A549 (cell line): ENCODE results near the gene GABARAP.

ENCODE experiments used
- CEBPB ChIP-seq, 2 experiments: fragments of >200 bp in 1 of 2; sonication (Bioruptor Twin) in 1 of 2; formaldehyde crosslinking in 1 of 2; IDR thresholded peaks; 2 replicates each; pipeline ENCODE4 v1.6.1; 2012 to 2016
- EP300 ChIP-seq, 2 experiments: fragments of >200 bp; sonication (Bioruptor Twin); formaldehyde crosslinking; IDR thresholded peaks; 2 replicates in 1 of 2; 3 replicates in 1 of 2; pipeline ENCODE4 v1.6.1; 2016 to 2017
- KDM1A ChIP-seq: fragments of 200-600 bp; sonication (generic); IDR thresholded peaks from 2 replicates; pipeline ENCODE4 v1.6.1; 2016; ENCODE audit warnings: low read depth, mild to moderate bottlenecking
- POLR2A ChIP-seq: IDR thresholded peaks from 2 replicates; pipeline ENCODE4 v1.6.1; 2012; ENCODE audit warnings: mild to moderate bottlenecking, low read length
- RAD21 ChIP-seq, 2 experiments: fragments of >200 bp in 1 of 2; sonication (Bioruptor Twin) in 1 of 2; formaldehyde crosslinking in 1 of 2; IDR thresholded peaks in 1 of 2; conservative IDR thresholded peaks in 1 of 2; 2 replicates in 1 of 2; 3 replicates in 1 of 2; pipeline ENCODE4 v1.6.1; 2012 to 2018; ENCODE audit warnings: inconsistent platforms in 1 of 2
- SREBF2 ChIP-seq: fragments of 450-650 bp; IDR thresholded peaks from 2 replicates; pipeline ENCODE4 v1.6.1; 2014; ENCODE audit warnings: mild to moderate bottlenecking, moderate library complexity
- TFCP2L1 ChIP-seq: fragments of 250-450 bp; sonication (Bioruptor Pico); IDR thresholded peaks from 2 replicates; pipeline ENCODE4 v1.5.0; 2021; ENCODE audit warnings: mild to moderate bottlenecking
- ZNF302 ChIP-seq: fragments of 250-450 bp; sonication (Bioruptor Pico); IDR thresholded peaks from 2 replicates; pipeline ENCODE4 v1.9.0; 2021; ENCODE audit warnings: inconsistent platforms, mild to moderate bottlenecking, moderate library complexity
- TF ChIP-seq, protein P1 (sequence below): fragments of >200 bp; sonication (Bioruptor Twin); formaldehyde crosslinking; IDR thresholded peaks from 3 replicates; pipeline ENCODE4 v1.5.1; 2016
- TF ChIP-seq, protein P2 (sequence below): fragments of 200-600 bp; sonication (generic); IDR thresholded peaks from 2 replicates; pipeline ENCODE4 v1.6.1; 2016; ENCODE audit warnings: antibody characterized with exemption, mild to moderate bottlenecking, moderate library complexity
- TF ChIP-seq, protein P3 (sequence below): IDR thresholded peaks from 2 replicates; pipeline ENCODE4 v1.6.1; 2012
- TF ChIP-seq, protein P4 (sequence below): fragments of 250-450 bp; sonication (Bioruptor Pico); IDR thresholded peaks from 2 replicates; pipeline ENCODE4 v1.5.0; 2021; ENCODE audit warnings: mild to moderate bottlenecking, moderate library complexity, borderline replicate concordance

DNA sequence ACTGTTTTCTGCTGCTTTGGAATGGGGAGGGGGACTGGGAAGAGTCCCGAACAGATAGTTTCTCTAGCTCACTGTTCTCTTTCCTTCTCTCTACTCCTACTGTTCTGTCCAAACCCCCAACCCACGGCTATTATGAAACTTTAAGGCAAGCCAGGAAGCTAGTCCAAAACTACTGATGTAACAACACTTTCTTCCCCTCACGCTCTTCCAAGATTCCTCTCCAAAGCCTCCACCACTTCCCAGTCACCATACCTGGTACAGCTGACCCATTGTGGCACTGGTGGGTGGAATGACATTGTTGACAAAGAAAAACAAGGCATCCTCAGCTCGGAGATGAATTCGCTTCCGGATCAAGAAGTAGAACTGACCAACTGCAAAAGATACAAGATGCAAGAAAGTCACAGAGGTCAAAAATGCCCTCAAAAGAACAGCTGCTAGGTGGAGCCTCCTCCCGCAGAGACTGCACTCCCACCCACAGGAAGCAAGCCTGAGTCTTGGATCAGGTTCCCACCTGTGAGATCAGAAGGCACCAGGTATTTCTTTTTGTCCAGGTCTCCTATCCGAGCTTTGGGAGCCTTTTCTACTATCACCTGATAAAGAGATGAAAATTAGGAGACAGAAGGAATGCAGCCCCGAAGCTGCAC, 1.0 kb downstream of the GABARAP start:
- TF ChIP-seq, protein P1, sequence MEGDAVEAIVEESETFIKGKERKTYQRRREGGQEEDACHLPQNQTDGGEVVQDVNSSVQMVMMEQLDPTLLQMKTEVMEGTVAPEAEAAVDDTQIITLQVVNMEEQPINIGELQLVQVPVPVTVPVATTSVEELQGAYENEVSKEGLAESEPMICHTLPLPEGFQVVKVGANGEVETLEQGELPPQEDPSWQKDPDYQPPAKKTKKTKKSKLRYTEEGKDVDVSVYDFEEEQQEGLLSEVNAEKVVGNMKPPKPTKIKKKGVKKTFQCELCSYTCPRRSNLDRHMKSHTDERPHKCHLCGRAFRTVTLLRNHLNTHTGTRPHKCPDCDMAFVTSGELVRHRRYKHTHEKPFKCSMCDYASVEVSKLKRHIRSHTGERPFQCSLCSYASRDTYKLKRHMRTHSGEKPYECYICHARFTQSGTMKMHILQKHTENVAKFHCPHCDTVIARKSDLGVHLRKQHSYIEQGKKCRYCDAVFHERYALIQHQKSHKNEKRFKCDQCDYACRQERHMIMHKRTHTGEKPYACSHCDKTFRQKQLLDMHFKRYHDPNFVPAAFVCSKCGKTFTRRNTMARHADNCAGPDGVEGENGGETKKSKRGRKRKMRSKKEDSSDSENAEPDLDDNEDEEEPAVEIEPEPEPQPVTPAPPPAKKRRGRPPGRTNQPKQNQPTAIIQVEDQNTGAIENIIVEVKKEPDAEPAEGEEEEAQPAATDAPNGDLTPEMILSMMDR, result no peak
- TF ChIP-seq CEBPB (IDR thresholded peaks at IDR 0.05) (no peak), ZNF302 (CRISPR knock-in tag) (no peak), EP300 (IDR thresholded peaks at IDR 0.05) (no peak), POLR2A (no peak), SREBF2 (no peak), RAD21 (conservative IDR thresholded peaks at IDR 0.05 in 1 of 2, IDR thresholded peaks at IDR 0.05 in 1 of 2) (no peak), KDM1A (no peak), TFCP2L1 (CRISPR knock-in tag) (no peak)
- TF ChIP-seq, protein P2, sequence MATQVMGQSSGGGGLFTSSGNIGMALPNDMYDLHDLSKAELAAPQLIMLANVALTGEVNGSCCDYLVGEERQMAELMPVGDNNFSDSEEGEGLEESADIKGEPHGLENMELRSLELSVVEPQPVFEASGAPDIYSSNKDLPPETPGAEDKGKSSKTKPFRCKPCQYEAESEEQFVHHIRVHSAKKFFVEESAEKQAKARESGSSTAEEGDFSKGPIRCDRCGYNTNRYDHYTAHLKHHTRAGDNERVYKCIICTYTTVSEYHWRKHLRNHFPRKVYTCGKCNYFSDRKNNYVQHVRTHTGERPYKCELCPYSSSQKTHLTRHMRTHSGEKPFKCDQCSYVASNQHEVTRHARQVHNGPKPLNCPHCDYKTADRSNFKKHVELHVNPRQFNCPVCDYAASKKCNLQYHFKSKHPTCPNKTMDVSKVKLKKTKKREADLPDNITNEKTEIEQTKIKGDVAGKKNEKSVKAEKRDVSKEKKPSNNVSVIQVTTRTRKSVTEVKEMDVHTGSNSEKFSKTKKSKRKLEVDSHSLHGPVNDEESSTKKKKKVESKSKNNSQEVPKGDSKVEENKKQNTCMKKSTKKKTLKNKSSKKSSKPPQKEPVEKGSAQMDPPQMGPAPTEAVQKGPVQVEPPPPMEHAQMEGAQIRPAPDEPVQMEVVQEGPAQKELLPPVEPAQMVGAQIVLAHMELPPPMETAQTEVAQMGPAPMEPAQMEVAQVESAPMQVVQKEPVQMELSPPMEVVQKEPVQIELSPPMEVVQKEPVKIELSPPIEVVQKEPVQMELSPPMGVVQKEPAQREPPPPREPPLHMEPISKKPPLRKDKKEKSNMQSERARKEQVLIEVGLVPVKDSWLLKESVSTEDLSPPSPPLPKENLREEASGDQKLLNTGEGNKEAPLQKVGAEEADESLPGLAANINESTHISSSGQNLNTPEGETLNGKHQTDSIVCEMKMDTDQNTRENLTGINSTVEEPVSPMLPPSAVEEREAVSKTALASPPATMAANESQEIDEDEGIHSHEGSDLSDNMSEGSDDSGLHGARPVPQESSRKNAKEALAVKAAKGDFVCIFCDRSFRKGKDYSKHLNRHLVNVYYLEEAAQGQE, result no peak
- TF ChIP-seq, protein P3, sequence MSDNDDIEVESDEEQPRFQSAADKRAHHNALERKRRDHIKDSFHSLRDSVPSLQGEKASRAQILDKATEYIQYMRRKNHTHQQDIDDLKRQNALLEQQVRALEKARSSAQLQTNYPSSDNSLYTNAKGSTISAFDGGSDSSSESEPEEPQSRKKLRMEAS, result no peak
- TF ChIP-seq, protein P4, sequence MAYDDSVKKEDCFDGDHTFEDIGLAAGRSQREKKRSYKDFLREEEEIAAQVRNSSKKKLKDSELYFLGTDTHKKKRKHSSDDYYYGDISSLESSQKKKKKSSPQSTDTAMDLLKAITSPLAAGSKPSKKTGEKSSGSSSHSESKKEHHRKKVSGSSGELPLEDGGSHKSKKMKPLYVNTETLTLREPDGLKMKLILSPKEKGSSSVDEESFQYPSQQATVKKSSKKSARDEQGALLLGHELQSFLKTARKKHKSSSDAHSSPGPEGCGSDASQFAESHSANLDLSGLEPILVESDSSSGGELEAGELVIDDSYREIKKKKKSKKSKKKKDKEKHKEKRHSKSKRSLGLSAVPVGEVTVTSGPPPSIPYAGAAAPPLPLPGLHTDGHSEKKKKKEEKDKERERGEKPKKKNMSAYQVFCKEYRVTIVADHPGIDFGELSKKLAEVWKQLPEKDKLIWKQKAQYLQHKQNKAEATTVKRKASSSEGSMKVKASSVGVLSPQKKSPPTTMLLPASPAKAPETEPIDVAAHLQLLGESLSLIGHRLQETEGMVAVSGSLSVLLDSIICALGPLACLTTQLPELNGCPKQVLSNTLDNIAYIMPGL (CRISPR knock-in tag), result no peak
